Cardiac septum (tissue), 1 donor: ENCODE measurements around the gene CIART. TPM values are rescaled to one million over a fixed set of nuclear protein-coding genes. Genes with fewer than 3 reads are reported as not detected.

Experiments used
- DNase-seq: peaks from one replicate; pipeline ENCODE4 v3.0.0-alpha.2; 2020; ENCODE audit warnings: low spot score
- intact Hi-C: fragments of 100-400 bp; cut with DNase I; formaldehyde crosslinking; loops from one replicate; pipeline ENCODE4 v1.14.0; 2022
- total RNA-seq: library from RNA; stranded (reverse); fragmentation: NEBNext Ultra II Directional; extraction: Animal tissue kit (Norgen Biotek cat#: 25700); gene quantifications from one replicate; pipeline ENCODE4 v1.2.1, GENCODE V29; 2021
- donor health status: DM: no; HTN: no; CAD: no.

Gene CIART
- total RNA-seq, 1 donor from 2014 or later = 10.0 TPM

DNA sequence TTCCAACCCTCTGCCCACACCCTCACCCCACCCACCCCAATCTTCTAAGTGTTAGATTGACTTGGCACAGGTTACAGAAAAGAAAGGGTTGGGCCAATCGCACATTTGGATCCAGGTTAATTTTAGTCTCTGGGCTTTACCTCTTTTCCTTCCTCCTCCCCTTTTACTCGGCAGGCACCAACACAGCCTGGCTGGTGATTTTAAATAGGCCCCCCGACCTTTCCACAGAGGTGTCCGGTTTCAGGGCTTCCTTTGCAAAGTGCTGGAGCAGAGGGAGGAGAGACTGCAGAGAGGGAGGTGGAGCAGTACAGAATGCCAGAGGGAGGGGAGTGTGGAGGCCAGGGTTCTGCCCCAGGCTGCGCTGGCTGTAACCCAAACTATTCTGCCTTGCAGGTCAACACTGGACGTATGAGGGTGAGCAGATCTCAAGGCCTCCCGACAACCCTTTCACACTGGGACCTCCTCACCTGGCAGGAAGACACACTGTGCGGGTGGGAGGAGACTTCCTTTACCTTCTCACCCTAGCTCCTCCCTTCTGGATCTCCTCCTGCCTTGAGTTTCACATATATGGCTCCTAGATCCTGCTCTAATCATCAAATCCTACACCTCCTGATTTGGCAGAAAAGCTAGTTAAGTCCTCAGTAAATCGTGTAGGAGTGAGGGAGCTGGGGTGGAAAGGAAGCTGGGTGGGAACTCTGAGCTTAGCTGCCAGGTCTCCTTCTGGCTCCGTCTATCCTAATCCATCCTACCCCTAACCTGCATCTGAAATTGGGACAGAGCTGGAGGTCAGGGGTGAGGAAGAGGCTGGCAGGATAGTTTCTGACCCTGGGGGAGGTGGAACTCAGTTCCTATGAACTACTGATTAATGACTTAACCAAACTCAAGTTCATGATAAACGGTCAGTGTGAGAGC, 22.3 kb upstream of the CIART start:
- intact Hi-C loops = no loop called here
- no peak for DNase-seq

DNA sequence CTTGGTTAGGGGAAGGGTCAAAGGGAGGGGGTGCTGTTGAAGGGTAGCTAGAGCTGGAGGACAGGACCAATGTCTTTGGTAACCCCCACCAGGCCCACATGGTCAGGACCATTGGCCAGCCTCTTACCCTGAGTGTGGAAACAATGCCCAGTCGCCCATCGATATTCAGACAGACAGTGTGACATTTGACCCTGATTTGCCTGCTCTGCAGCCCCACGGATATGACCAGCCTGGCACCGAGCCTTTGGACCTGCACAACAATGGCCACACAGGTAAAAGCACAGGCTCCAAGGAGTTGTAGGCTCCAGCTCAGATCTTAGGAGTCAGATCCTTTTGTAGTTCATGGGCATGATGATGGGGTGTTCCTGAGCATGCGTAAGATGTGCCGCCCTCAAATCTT, 21.0 kb upstream of the CIART start:
- DNase-seq = no peak
- intact Hi-C loops = no loop called here

DNA sequence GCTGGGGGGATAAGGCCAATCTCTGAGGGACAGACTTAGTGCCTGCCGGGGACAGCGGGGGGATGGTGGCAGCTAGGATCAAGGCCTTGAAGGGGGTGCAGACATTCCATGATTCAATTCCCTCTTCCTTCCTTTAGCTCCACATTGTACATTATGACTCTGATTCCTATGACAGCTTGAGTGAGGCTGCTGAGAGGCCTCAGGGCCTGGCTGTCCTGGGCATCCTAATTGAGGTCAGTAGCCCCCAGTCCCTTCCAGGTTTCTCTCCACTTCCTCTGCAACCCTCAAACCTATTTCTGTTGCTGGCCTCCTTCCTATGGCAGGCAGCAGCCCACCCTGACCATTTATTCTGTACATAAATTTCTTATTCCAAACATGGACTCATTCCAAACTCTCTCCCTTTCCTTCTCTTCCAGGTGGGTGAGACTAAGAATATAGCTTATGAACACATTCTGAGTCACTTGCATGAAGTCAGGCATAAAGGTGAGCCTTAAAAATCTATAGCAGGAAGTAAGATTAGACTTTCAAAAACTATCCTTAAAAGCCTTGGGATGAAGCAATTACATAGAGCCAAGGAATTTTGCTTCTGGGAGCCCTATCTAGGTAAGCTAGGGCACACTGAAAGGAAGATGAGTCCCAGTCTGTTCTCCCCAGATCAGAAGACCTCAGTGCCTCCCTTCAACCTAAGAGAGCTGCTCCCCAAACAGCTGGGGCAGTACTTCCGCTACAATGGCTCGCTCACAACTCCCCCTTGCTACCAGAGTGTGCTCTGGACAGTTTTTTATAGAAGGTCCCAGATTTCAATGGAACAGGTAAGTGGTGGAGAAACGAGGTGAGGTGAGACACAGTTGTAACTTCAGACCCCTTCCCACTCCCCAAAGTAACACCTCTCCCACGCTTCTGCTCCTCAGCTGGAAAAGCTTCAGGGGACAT, 19.7 kb upstream of the CIART start:
- intact Hi-C loops = no loop called here
- no peak for DNase-seq

DNA sequence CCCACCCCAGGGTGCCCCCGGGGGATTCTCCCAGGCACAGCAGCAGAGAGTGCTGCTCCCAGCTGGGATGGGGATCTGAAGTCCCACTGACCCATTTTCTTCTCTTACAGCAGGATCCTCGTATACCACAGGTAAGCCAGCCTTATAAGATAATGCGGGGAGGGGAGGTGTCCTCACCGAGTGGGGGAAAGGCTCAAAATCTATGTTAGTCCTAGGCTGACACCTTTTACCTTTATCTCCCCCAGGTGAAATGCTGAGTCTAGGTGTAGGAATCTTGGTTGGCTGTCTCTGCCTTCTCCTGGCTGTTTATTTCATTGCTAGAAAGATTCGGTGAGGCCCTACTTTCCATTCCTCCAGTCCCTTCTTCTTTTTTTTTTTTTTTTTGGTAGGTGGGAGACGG, 18.8 kb upstream of the CIART start:
- intact Hi-C loops = no loop called here
- no peak for DNase-seq

DNA sequence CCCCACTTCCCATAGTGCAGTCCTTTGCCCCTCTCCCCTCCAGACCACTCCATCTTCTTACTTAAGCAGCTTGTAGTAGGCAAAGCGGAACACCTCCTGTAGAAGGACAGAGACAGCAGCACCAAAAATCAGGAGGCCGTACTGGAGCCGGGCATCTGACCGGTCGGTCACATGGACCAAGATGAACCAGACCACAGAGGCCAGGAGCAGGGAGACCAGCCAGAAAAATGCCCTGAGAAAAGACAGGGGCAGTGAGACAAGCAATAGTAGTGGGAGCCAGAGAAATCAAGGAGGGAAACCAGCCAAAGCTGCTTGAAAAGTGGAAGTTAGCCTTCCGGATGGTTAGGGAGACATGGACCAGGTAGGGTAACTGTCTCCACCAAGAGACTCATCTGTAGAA, 14.5 kb upstream of the CIART start:
- intact Hi-C loops = loop anchor here (1.0 to 5.0 kb wide), 3 partner anchors 14 to 94 kb away; partner anchors contain the start of genes CIART, PRPF3 and RPRD2
- DNase-seq = no peak

DNA sequence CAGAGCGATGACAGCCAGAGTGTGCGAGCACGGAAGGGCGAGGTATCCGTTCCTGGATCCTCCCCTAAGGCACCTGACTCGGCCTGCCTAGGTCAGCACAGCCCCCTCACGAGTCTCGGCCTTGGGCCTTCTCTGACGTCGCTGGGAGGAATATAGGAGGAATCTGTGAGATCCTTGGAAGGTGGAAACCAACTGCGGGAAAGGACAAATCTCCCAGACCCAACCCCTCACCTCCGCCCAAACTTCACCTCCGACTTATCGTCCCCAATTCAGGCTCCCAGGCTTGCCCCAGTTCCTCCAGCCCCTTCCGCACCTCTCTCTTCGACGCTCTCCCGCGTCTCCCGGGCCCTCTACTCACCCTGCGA, 14.0 kb upstream of the CIART start:
- intact Hi-C loops = loop anchor here (1.0 to 5.0 kb wide), 3 partner anchors 14 to 94 kb away; partner anchors contain the start of genes CIART, PRPF3 and RPRD2
- no peak for DNase-seq

DNA sequence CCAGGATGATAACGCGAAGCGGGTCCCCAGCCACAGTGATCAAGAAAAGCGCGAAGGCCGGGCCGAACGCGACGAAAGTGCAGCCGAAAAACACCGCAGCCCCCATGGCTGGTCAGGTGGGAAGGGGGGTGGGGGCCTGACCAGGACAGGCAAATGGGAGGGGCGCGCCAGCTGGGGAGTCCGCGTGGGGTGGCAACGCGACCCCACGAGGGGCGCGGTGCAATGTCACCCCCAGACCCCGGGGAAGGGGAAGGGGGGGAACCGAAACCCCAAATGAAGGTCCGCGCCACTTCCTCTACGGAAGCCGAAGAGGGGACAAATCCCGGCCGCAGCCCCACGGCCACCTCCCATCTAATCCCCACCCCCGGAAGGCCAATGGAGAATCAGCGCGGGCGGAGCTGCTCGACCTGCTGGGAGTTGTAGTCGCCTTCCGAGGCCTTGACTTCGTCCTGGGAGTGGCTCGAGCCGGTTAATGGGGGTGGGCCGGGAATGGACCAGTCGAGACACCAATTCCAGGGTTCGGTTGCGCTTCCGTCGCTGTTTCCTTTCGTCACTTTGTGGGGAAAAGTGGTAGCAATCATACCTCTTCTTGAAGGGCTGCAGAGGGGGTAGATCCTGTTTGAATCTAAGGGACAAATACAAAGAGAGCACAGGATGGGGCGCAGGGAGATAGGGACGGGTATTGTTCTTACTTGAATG, 13.5 kb upstream of the CIART start, which contains the start of gene APH1A:
TSS of gene APH1A (minus strand) at position 312 of the 699 bp plus-strand sequence. CDS start at position 106, 206 bp downstream.
- peak; percentile 99 for DNase-seq
- intact Hi-C loops = loop anchor here (1.0 to 5.0 kb wide), 5 partner anchors 13 to 93 kb away; partner anchors contain the start of genes ANP32E, CIART, MRPS21 and PRPF3

DNA sequence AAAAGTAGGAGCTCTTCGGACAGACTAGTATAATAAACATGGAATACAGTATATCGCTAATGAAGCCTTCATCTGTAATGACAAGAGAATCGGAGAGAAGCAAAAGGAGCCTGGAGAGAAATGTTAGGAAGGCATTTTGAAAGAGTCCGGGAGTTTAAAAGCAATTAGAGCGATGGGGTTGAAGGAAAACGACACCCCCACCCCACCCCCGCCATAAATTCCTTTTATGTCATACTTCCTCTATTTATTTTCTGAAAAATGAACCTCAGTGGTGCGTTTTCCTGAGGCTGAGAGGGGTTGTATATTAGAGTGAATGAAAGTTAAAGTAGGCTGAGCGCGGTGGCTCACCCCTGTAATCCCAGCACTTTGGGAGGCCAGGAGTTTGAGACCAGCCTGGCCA, 12.9 kb upstream of the CIART start:
- DNase-seq = no peak
- intact Hi-C loops = loop anchor here (1.0 to 5.0 kb wide), 4 partner anchors 24 to 93 kb away; partner anchors contain the start of genes ANP32E, MRPS21, PRPF3 and RPRD2

DNA sequence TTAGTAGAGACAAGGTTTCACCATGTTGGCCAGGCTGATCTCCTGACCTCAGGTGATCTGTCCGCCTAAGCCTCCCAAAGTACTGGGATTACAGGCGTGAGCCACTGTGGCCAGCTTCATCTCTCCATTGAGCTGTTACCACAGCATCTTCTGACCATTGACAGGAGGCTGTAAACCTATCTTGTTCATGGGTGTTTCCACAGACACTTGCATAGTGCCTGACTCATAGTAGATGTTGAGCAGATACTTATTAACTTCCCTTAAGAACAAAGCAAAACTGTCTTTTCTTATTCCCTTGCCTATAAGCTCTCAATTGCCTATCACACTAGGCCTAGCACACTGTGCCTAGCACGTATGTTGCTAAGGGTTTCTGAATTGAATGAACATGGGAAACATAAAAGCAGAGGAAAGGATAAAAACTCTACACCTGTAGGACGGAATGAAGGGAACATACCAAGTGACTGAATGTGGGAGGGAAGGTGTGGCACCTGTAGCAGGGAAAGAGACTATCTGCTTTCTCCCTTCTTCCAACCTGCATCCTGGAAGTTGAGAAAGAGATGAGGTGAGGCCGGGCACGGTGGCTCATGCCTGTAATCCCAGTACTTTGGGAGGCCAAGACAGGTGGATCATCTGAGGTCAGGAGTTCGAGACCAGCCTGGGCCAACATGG, 10.9 kb upstream of the CIART start:
- intact Hi-C loops = no loop called here

DNA sequence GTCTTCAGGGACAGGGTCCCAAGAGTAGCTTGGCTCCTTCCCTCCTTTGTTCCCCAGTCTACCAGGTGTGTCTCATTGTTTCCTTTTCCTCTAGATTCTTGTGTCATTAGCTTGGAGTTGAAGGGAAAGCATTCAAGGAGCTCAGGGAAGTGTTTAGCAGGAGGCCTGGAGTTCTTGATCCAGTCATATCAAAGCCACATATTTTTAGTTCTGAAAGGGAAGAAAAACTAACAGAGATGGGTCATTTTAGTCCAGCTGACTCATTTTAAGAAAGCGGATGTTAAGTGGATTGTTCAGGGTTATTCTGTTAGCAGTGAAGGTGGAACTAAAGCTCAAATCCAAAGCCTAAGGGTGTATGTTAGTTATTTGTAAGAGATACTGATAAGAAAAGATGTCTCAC, 9.0 kb upstream of the CIART start:
- intact Hi-C loops = no loop called here
- no peak for DNase-seq

More for the DNA sequence above, 10.9 kb upstream of the CIART start:
- no peak for DNase-seq

DNA sequence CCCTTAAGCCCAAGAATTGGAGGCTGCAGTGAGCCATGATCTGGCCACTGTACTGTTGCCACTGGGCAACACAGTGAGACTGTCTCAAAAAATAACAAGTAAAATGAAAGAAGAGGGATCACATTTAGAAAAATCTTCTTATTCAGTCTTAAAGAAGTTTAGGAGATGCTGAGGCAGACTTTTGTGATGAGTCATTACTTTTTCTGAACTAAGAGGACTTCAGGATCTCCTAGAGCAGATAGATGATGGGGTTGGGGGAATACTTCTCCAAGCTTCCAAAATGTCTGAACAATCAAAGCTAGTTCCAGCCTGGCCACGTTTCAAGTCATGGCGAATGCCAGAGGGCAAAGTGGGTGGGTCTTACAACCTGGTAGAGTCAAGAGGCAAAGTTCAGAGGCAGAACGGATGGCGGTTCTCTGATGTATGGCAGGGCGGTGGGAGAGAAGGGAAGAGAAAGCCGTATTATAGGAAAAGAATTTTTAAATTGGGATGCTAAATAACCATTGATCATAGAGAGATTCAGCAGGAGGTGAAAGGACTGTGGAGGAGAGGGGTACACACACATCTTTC, 2.1 kb upstream of the CIART start:
- intact Hi-C loops = loop anchor here (5.0 kb wide), 1 partner anchor 82 kb away; the partner anchor contains the start of gene RPRD2
- no peak for DNase-seq

DNA sequence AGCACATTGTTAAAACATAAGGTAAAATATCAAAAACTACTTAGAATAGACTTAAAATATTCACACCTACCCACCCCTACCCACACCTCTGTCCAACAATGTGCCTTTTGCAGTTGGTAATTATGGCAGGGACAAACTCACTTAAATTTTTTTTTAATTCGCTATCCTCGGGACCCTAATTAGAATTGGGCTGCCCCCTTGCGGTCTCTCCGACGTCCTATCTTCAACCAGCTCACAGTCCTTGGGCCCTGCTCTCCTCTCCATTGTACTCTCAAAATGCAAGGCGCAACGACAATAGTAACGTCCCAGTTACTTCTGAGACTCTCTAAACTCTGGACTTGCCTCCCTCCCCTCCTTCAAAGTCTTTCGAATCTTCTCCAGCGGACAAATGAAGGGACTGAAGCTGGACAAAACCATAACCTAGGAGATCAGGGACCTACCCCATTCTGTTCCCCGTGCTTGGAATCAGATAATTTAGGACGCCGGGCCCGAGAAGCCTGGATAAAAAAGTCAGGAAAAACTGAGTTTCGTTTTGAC, 1.1 kb upstream of the CIART start:
- no peak for DNase-seq
- intact Hi-C loops = loop anchor here (5.0 kb wide), 1 partner anchor 81 kb away; the partner anchor contains the start of gene RPRD2

DNA sequence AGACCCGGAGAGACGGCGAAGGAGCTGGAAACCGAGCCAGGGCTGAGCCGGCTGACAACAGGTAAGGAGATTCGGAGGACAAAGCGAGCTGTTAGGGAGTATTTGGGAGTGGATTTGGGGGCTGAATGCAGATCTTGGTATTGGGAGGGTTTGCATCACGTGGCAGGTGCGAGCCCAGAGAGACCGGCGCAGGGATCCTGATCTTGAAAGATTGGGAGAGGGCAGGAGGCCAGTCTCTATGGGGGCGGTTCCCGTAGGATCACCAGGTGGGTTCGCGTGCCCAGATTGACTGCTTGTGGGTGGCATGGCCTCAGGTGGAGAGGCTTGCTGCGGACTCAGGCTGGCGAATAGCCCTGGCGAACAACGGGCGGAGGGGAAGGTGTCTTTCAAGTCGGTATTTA, 204 bp downstream of the CIART start:
- intact Hi-C loops = loop anchor here (1.0 to 5.0 kb wide), 3 partner anchors 14 to 80 kb away; partner anchors contain the start of gene RPRD2

DNA sequence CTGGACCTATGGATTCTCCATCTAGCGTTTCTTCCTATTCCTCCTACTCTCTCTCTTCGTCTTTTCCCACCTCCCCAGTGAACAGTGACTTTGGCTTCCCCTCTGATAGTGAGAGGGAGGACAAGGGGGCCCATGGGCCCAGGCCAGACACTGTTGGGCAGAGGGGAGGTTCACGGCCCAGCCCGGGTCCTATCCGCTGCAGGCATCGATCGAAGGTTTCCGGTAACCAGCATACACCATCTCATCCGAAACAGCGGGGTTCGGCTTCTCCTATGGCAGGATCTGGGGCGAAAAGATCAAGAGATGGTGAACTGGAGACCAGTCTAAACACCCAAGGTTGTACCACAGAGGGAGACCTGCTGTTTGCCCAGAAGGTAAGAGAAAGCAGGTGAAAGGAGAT, 906 bp downstream of the CIART start:
- no peak for DNase-seq
- intact Hi-C loops = loop anchor here (5.0 kb wide), 1 partner anchor 79 kb away; the partner anchor contains the start of gene RPRD2

More for the DNA sequence above, 204 bp downstream of the CIART start:
- no peak for DNase-seq

DNA sequence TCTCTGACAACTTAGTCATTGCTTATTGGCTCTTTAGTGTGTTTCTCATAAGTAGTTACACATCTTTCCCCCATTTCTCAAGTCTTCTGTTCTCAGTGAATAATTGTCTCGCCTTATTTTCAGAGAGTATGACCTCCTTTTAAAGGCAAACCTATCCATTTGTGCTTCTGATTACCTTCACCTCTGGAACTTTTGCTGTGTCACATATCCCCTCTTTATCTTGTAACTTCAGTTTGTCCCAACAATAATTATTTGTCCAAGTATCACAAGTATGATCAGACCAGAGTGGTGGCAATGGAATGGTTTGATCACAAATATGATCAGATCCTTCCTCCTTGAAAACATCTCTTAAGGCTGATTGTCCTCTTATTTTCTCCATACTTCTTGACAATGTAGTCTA, 6.0 kb downstream of the CIART start:
- no peak for DNase-seq
- intact Hi-C loops = no loop called here

DNA sequence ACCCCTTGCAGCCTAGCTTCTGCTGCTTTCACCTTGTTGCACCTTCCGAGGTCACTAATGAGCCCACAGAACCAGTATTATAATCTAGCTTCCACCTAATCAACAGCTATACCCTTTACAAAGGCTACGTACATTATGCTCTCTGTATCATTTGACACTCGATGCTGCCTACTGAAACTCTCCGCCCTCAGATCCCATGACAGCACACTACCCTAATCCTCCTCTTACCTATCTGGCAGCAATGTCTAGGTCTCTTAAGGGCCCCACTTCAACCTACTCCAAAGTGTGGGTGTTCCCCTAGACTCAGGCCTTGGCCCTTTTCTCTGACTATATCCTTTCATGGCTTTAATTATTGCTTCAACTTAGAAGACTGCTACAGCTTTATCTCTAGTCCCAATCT, 6.5 kb downstream of the CIART start:
- intact Hi-C loops = no loop called here

DNA sequence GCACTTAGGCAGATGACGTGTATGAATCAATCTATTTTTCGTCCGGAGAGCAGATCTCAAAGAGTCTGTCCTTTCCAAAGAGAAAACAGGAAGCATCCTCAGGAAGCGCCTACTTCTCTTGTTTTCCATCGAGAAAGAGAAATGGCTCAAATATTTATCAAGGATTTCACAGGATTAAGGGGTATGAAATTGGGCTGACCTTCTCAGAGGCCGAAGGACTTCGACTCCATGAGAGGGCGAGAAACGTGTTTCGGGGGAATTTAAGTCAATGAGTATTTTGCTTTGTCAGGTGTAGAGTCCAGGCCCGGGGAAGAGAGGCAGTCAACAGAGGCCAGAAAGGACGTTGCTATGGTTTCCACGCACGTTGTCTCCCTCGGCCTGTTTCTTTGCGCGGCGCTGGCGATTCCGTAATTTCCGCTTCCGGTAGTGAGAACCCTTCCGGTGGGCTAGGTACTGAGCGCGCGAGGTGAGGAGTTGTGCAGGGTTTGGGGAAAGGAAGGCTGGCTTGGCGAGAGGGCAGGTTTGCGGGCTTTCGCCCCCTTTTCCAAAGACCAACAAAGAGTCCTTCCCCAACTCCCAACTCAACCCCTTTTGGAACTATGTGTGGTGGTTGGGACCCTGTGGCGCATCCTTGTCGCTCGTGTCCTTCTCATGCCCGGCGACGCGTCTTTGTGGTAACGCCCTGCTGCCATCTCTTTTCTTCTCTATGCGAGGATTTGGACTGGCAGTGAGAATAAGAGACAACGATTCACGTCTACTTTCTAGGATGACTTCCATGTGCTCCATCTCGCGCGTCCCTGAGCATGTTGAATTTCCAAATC, 11.3 kb downstream of the CIART start, which contains the start of gene MRPS21:
TSS of gene MRPS21 (plus strand) at position 429 of the 821 bp plus-strand sequence. CDS start 506 bp downstream, outside the sequence.
- intact Hi-C loops = loop anchor here (1.0 kb wide), 1 partner anchor 24 kb away; the partner anchor contains the start of gene APH1A
- DNase-seq = peak; percentile 94

More for the DNA sequence above, 6.5 kb downstream of the CIART start:
- no peak for DNase-seq
